ENCODE results near the gene ADAMTS10. TPM values are rescaled to one million over a fixed set of nuclear protein-coding genes. Genes with fewer than 3 reads are reported as not detected.
"Not testable (repeated sequence)": the region's sequence is repeated elsewhere in the genome, so short reads cannot be mapped to it uniquely, and the experiment has no call there.

The ADAMTS10 gene
- total RNA-seq, 1 experiment from 2014 or later: not detected

DNA sequence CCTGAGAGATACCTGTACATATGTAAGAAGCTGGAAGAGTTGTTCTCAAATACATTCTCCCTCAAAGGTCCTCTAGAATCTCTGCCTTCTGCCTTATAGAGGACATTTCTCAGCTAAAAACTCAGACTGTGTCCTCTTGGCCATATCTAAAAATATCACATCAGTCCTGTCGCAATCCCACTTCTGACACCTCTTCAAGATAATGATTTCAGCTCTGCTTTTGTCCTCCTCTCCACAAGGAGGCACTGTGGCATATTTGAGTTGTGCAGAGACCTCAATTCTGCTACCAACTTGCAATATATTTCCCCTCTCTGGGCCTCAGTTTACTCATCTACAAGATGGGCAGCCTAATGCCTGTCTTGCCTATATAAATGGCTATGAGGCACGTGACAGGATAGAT lies 16.6 kb downstream of the ADAMTS10 start:
- DNase-seq (ENCODE audit: low read depth): no peak

DNA sequence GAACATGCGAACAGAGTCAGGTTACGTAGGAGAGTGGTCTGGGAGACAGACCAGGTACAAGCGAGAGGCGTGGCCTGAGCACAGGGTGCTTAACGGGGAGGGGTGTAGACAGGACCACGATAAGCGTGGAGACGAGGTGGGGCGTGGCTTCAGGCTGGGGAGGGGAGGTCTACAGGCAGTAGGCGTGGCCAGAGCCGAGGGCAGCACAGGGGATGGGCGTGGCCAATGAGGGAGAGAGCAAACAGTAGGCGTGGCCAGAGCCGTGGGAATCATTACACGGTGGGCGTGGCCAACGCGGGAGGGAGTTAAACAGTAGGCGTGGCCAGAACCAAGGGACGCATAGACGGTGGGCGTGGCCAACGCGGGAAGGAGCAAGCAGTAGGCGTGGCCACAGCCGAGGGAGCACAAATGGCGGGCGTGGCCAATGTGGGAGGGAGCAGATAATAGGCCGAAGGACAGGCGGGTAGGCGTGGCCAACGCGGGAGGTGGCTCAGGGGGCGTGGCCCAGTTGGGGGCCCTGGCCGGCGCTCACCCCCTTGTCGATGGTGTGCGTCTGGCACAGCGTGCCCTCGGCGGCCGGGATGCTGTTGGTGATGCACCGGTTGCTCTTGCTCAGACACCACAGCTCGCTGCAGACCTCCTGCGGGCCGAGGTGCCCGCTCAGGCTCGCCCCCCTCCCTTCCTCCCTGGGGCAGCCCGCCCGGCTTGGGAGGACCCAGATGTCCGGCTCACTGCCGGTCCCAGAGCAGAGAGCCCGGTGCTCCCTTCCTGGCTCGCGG lies 18.1 kb downstream of the ADAMTS10 start:
- DNase-seq (ENCODE audit: low read depth): peak; percentile 32

DNA sequence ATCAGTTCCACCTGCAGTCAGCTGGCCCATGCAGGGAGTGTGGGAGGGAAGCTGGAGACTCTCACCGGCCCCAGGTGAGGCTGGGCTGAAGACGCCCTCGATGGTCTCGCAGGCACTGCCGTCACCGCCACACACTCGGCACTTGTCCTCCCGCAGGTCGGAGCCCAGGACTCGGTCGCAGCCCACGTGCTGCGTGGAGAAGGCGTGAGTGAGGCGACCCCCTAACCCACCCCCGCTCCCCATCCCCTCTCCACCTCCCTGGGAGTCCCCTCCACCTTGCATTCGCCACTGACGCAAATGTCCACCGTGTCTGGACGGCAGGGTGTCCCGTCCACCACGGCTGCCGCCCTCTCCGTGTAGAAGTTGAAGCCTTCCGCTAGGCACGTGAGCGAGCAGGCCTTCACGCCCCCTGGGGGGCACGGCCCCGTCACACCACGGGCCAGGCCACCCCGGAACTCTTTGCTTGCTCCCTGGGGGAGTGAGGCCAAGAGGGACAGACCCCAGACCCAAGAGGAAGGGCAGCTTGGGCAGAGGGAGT lies 21.3 kb downstream of the ADAMTS10 start:
- DNase-seq (ENCODE audit: low read depth): no peak

DNA sequence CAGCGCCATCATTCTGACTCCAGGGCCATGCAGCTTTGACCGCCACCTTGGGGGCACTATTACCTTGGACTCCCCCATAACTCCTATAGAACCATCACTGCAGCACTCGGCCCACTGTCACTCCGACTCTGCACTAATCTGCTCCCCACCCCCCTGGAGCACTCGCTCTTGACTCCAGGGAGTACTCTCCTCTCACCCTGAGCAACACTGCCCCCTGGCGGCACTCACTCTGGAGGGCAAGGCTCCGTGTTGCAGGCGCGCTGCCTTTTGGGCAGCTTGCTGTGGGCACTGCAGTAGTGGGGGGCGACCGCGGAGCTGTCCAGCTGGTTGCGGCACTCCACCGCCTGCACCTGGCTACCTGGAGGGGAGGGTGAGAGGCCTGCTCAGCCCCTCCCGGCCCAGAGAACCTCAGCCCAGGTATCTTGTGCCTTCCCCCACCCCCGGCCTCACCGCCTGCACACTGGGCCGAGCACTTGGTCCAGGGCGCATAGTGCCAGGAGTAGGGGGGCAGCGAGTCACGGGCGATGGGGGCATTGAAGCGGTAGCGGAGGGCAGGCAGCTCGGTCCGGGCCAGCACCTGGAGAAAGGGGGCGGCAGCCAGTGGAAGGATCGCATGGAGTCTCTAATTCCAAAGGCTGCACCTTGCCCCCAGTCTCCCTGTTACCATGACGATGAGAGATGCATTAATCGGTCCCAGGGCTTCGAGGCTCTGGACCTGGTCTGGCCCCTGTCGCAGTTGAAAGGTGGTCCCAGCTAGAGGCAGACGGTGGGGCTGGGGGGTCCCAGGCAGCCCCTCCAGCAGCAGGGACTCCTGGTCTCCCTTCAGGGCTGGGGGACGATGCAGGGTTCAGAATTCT lies 24.4 kb downstream of the ADAMTS10 start:
- peak; percentile 31 for DNase-seq (ENCODE audit: low read depth)

DNA sequence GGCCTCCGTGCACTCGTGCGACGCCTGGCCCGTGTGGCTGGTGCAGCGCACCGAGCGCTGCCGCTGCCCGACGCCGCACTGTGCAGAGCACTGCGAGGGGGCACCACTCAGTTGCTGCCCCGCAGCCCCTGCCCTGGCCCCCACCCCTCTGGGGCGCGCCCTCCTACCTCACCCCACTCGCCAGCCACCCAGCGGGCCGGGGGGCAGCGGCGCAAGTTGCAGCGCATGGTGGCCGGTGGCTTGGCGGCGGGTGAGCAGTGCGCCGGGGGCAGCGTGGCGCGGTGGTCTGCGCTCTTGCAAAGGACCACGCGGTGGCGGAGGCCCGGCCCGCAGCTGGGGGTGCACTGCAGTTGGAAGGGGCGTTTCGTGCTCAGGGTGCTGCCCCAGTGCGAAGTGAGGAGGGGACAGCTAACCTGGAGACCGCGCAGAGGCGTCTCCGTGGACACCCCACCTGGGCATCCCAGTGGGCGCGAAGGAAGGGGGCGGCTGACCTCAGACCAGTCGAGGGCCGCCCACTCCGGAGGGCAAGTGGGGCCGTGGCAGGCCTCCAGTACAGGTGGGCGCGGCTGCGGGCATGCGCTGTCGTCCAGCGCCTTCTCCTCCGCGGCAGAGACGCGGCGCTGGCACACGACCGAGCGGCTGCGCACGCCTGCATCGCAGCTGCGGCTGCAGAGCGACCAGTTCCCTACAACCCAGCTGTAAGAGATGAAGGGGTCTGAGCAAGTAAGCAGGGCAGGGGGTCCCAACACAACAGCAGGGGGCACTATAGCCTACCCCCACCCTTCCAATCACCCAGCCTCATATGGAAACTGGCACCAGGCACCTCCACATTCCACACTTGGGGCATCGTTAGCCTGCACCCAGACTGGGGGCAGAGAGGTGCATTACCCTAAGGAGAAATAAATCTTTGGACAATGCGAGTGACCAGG lies 25.3 kb downstream of the ADAMTS10 start:
- DNase-seq (ENCODE audit: low read depth): no peak

DNA sequence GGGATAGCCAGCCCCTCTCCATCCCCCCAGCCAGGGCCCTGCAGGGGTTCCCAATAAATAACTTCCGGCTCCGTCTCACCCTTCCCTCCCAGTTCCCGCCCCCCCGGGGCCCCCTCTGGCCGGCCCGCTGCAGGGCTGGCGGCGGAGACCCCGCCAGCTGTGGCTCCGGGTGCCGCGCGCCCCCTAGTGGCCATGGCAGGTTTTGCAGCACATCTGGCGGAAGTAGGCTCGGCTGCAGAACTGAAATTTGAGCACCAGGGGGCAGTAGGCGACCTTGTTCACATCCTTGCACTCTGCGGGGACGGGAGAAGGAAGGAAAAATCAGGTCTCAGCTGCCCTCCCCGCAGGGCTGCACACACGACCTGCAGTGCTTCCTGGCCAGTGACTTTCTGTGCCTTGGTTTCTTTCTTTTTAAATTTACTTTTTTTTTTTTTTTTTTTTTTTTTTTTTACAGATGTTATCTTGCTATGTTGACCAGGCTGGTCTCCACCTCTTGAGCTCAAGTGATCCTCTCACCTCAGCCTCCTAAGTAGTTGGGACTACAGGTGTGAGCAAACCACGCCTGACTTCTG lies 29.7 kb downstream of the ADAMTS10 start:
- peak; percentile 61 for DNase-seq (ENCODE audit: low read depth)

DNA sequence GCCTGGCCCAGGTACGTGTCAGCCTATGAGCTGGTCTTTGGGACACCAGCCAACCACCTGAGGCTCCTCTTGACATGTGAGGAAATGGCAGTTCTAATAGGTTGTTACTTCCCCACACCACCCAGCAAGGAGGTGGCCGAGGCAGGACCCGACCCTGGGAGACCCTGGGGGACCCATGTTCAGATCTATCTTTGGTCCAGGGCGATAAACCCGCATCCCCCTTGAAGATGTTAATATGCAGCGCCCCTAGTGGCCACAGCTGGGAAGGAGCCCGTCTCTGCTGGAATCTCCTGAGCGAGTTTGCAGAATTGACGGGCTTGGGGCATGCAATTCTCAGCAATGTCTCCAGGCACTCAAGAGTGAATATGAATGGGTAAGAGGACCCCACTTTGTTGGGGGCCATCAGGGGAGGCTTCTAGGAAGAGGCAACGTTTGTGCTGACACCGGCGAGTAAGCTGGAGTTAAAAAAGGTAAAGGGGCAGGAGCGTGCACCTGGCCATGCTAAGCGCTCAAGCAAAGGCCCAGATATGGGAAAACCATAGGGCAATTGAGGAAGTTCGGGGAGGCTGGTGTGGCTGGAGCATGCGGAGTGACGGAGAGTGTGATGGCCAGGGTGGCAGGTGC lies 31.8 kb downstream of the ADAMTS10 start:
- DNase-seq (ENCODE audit: low read depth): peak; percentile 56

DNA sequence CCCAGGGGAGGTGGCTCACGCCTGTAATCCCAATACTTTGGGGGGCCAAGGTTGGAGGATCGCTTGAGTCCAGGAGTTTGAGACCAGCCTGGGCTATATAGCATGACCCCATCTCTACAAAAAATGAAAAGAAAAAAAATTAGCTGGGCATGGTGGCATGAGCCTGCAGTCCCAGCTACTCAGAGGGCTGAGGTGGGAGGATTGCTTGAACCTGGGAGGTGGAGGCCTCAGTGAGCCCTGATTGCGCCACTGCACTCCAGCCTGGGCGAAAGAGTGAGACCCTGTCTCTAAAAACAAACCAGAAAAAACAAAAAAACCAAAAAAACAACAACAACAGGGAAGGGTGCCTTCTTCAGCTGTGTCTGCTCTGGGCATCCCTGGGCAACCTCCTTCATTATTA lies 32.8 kb downstream of the ADAMTS10 start:
- no peak for DNase-seq (ENCODE audit: low read depth)

DNA sequence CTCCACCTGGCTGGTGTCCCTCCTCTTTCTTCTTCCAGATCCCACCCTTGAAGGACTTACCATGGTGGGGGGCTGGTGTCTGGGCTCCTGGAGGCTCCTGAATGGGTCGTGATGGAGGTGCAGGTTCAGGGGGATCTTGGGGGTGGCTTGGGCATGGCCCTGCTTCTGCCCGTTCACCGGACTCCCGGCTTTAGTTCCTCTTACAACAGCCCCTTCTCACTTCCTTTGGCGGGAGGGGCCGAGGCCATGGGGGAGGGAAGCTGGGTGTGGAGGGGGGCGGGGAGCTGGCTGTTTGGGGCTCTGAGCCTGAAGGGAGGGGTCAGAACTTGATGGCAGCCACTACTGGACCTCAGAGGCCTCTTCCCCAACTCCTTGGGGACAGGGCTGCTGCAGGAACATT lies 33.3 kb downstream of the ADAMTS10 start, which contains the start of gene MYO1F:
Gene MYO1F (minus strand): TSS at position 196 of the 400 bp plus-strand sequence. CDS start 133 bp downstream, at position 63.
- no peak for DNase-seq (ENCODE audit: low read depth)

DNA sequence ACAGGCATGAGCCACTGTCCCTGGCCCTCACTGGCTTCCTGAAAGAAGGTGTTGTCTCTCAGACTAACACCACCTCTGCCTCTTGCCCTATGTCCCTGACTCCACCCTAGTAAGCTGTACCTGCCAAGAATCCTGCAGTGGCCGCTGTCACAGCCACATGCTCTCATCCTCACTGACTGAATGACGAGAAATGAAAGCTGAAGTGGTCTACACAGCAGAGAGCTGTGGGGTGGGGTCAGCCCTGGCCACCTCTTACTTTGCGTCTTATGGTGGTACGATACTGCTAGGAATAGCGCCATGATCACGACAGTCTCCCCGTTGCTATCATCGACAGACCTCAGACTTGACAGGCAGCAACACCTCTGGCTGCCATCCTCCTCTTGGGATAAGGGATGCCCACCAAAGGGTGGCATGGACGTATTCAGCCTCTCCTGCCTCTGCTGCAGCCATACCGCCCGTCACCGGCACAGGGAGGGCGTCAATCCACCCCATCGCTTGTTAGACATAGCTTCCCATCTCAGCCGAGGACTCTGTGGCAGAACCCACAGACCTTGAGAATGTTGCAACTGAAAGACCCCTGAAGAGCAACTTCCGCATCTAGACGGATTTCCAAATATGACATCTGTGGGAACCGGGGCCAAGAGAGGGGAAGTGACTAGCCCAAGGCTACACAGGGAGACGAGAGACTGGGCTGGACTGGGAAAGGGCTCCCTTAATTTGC lies 34.1 kb downstream of the ADAMTS10 start:
- DNase-seq (ENCODE audit: low read depth): no peak

DNA sequence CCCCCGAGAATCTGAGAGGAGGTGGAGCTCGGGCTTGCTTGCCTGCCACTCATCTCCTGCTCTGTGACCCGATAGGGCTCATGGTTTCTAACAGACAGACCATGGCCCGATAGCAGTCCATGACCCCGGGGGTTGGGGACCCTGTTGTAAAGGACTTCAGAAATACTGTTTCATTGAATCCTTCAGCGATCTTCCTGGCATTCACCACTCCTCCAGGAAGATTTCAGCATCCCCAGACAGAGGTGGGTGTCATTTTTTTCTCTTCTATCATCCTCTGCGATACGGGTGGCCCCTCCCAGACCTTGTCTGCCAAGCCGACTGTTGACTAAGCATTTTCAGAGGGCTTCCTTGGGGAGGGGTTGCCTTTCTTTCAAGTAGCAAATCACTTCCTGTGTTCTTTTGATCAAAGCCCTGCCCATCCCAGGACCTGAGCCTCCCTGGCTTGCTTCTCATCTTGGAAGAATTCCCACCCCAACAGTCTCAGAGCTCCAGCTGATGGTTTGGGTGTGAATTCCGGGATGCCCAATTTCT lies 35.0 kb downstream of the ADAMTS10 start:
- DNase-seq (ENCODE audit: low read depth): peak; percentile 44

DNA sequence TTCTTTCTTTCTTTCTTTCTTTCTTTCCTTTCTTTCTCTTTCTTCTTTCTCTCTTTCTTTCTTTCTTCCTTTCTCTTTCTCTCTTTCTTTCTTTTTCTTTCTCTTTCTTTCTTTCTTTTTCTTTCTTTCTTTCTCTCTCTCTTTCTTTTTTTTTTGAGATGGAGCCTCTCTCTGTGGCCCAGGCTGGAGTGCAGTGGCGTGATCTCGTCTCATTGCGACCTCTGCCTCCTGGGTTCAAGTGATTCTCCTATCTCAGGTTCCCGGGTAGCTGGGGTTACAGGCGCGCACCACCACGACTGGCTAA lies 35.9 kb downstream of the ADAMTS10 start:
- not testable (repeated sequence) for DNase-seq (ENCODE audit: low read depth)

DNA sequence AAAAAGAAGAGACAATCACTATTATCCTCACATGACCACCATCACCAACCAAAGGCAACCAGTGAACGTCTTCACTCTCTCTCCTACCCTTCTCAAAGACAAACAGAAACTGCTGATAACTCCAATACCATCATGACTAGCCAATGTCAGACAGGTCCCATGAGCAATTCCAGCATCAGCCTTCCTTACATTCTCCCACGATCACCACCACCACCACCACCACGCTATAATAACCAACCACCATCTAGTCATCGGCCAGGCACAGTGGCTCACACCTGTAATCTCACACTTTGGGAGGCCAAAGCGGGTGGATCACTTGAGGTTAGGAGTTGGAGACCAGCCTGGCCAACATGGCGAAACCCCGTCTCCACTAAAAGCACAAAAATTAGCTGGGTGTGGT lies 37.2 kb downstream of the ADAMTS10 start:
- DNase-seq (ENCODE audit: low read depth): no peak

DNA sequence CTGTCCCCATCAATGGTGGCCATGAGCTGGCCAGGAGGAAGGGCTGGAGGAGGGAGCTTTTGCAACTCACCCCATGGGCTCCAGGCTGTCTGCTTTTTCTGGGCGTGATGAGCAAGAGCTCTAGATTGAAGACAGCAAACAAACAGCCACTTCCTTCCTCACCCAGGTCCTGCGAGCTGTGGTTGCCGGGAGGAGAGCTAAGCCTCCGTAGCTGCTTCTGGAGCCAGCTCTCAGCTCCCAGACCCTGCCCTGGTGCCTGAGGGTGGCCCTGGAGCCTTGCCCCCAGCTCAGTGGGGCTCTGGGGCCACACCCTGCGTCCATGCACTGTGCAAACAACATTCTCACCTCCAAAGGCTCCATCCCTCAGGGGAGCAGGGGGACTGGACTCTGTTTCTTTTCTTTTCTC lies 39.5 kb downstream of the ADAMTS10 start:
- DNase-seq (ENCODE audit: low read depth): peak; percentile 74

DNA sequence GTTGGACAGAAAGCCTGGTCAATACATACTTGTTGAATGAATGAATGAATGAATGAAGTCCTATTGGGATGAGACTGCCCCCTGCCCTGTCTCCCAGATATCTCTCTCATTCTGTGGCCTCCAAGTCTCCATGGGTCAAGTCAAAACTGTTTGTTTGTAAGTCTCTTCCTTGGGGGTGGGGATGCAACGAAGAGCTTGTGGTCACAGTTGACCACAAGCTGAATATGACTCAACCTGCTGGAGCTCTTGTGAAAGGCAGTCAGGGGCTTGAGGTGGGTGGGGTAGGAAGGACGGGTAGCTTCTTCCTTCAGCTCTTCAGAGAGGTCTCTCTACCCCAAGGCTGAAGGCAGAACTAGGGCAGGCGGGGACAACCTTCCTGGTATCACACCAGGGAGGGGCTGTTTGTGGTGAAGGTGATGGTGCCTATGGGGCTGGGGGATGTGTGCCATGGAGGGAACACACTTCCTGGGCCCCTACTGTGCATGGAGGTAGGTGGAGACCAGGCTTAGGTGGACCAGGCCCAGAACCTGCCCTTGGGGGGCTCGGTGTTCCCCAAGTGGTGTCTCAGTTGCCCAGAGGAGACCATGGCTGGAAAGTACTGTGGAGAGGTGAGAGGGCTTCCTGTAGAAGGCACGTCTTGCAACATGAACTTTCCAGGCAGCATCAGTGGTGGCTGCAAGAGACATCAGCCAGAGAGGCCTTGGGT lies 41.3 kb downstream of the ADAMTS10 start:
- peak; percentile 91 for DNase-seq (ENCODE audit: low read depth)

DNA sequence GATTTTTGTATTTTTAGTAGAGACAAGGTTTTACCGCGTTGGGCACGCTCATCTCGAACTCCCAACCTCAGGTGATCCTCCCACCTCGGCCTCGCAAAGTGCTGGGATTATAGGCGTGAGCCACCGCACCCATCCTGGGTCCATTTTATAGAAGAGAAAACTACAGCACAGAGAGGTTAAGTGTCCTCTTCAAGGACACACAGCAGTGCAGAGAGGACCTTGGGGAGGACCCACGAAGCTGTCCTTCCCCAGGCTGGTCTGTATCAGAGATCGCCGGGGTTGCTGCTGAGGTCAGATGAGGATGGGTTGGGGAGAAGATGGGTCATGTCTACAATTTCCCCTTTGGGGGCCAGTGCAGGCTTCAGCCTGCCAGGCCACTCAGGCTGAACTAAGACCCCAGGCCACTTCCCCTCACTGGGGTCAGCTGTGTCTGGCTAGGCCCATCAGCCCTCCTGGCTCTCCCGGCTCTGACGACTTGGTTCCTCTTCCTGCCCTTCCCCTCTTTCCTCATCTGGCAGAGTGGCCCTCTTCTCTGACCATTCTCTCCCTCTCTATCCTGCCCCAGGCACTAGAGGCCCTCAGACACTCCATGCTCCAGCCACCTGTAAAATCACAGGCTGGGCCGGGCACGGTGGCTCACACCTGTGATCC lies 42.9 kb downstream of the ADAMTS10 start:
- DNase-seq (ENCODE audit: low read depth): no peak

DNA sequence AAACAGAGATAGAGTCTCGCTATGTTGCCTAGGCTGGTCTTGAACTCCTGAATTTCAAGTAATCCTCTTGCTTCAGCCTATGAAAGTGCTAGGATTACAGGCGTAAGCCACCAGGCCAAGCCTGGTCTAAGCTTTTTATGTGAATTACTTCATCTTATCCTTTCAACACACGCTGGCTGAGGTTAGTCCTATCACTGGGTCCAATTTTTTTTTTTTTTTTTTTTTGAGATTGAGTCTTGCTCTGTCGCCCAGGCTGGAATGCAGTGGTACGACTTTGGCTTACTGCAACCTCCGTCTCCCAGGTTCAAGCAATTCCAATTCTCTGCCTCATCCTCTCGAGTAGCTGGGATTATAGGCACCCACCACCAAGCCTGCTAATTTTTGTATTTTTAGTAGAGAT lies 43.7 kb downstream of the ADAMTS10 start:
- no peak for DNase-seq (ENCODE audit: low read depth)

DNA sequence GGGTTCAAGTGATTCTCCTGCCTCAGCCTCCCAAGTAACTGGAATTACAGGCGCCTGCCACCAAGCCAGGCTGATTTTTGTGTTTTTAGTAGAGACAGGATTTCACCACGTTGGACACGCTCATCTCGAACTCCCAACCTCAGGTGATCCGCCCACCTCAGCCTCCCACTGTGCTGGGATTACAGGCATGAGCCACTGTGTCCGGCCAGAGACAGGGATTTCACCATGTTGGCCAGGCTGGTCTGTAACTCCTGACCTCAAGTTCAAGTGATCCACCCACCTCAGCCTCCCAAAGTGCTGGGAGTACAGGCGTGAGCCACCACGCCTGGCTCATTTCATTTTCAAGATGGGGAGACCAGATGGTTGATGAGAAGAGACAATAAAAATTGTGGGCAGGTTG lies 45.6 kb downstream of the ADAMTS10 start:
- DNase-seq (ENCODE audit: low read depth): not testable (repeated sequence)

Data from RPMI7951 (cell line).